ENCODE data around the gene SDK1. TPM values are rescaled to one million over a fixed set of nuclear protein-coding genes. Genes with fewer than 3 reads are reported as not detected.

SDK1 gene
- total RNA-seq, 4 donors from 2014 or later = 1.2 to 1.8 (median 1.5) TPM

GRCh38 chr7:3892686-3893085, 591.6 kb downstream of the SDK1 start:
- Histone ChIP-seq H3K27me3 (no peaks in the 10 kb centered on the region), H3K4me3 (no peak overlapping the region), H3K4me1 (peaks cover 12 to 17% of the 10 kb centered on the region in 2 donors), H3K36me3 (no peaks in the 10 kb centered on the region), H3K27ac (no peak overlapping the region), H3K9me3 (no peaks in the 10 kb centered on the region)
- in situ Hi-C loops (cut with MboI; ENCODE audit: low sequenced_read_pairs in 4 of 4) = no loop called here
- ATAC-seq = no peak
- no peak for DNase-seq
- no peak for TF ChIP-seq POLR2A (IDR thresholded peaks at IDR 0.05)
- intact Hi-C loops (cut with DNase I; ENCODE audit: low total_unique reads) = loop anchor here (10.0 kb wide), 1 partner anchor 1028 kb away; no protein-coding TSS in a partner anchor

GRCh38 chr7:3893151-3893788, 592.2 kb downstream of the SDK1 start:
- no peak overlapping the region for H3K4me3 ChIP-seq
- no peaks in the 10 kb centered on the region for H3K36me3 ChIP-seq
- no peak for DNase-seq
- no peaks in the 10 kb centered on the region for H3K27me3 ChIP-seq
- intact Hi-C loops (cut with DNase I; ENCODE audit: low total_unique reads) (loop anchor here (10.0 kb wide), 1 partner anchor 1028 kb away; no protein-coding TSS in a partner anchor), in situ Hi-C loops (cut with MboI; ENCODE audit: low sequenced_read_pairs in 4 of 4) (no loop called here)
- H3K9me3 ChIP-seq = no peaks in the 10 kb centered on the region
- TF ChIP-seq CTCF (IDR thresholded peaks at IDR 0.05 in 4 of 5, conservative IDR thresholded peaks at IDR 0.05 in 1 of 5) = no peak
- TF ChIP-seq POLR2A (IDR thresholded peaks at IDR 0.05) = no peak
- H3K27ac ChIP-seq = no peak overlapping the region
- peaks cover 16 to 23% of the 10 kb centered on the region in 2 donors for H3K4me1 ChIP-seq
- no peak for ATAC-seq

GRCh38 chr7:3893789-3894153, 592.7 kb downstream of the SDK1 start:
- H3K4me1 ChIP-seq = peaks cover 21 to 28% of the 10 kb centered on the region in 2 donors
- no peak for DNase-seq
- no peak overlapping the region for H3K27ac ChIP-seq
- intact Hi-C loops (cut with DNase I; ENCODE audit: low total_unique reads) = loop anchor here (10.0 kb wide), 1 partner anchor 1029 kb away; no protein-coding TSS in a partner anchor
- no peak for ATAC-seq
- no peaks in the 10 kb centered on the region for H3K36me3 ChIP-seq
- H3K4me3 ChIP-seq = no peak overlapping the region
- in situ Hi-C loops (cut with MboI; ENCODE audit: low sequenced_read_pairs in 4 of 4) = no loop called here
- no peaks in the 10 kb centered on the region for H3K27me3 ChIP-seq
- no peaks in the 10 kb centered on the region for H3K9me3 ChIP-seq
- no peak for TF ChIP-seq CTCF (IDR thresholded peaks at IDR 0.05 in 4 of 5, conservative IDR thresholded peaks at IDR 0.05 in 1 of 5)
- no peak for TF ChIP-seq POLR2A (IDR thresholded peaks at IDR 0.05)

- intact Hi-C loops (cut with DNase I; ENCODE audit: low total_unique reads) = loop anchor here (2.0 to 10.0 kb wide), 2 partner anchors 595 to 1031 kb away; partner anchors contain the start of gene SDK1
- ATAC-seq (no peak), DNase-seq (no peak)
- H3K4me1 ChIP-seq = peaks cover 29 to 39% of the 10 kb centered on the region in 2 donors
- H3K36me3 ChIP-seq = no peaks in the 10 kb centered on the region
- in situ Hi-C loops (cut with MboI; ENCODE audit: low sequenced_read_pairs in 4 of 4) = no loop called here
- H3K27ac ChIP-seq = no peak overlapping the region
- TF ChIP-seq CTCF (IDR thresholded peaks at IDR 0.05 in 4 of 5, conservative IDR thresholded peaks at IDR 0.05 in 1 of 5) (no peak), POLR2A (IDR thresholded peaks at IDR 0.05) (no peak)
- H3K9me3 ChIP-seq = no peaks in the 10 kb centered on the region
- H3K27me3 ChIP-seq = no peaks in the 10 kb centered on the region
- no peak overlapping the region for H3K4me3 ChIP-seq
These were observed 594.5 kb downstream of the SDK1 start for GRCh38 chr7:3895341-3896116.

- DNase-seq (no peak), ATAC-seq (no peak)
- H3K4me3 ChIP-seq = no peak overlapping the region
- peaks cover 29 to 39% of the 10 kb centered on the region in 2 donors for H3K4me1 ChIP-seq
- H3K9me3 ChIP-seq = no peaks in the 10 kb centered on the region
- no peaks in the 10 kb centered on the region for H3K36me3 ChIP-seq
- H3K27ac ChIP-seq = no peak overlapping the region
- no peak for TF ChIP-seq POLR2A (IDR thresholded peaks at IDR 0.05)
- TF ChIP-seq CTCF (IDR thresholded peaks at IDR 0.05 in 4 of 5, conservative IDR thresholded peaks at IDR 0.05 in 1 of 5) = no peak
- intact Hi-C loops (cut with DNase I; ENCODE audit: low total_unique reads) (loop anchor here (2.0 to 10.0 kb wide), 2 partner anchors 595 to 1031 kb away; partner anchors contain the start of gene SDK1), in situ Hi-C loops (cut with MboI; ENCODE audit: low sequenced_read_pairs in 4 of 4) (no loop called here)
- H3K27me3 ChIP-seq = no peaks in the 10 kb centered on the region
These were observed 595.2 kb downstream of the SDK1 start for GRCh38 chr7:3896169-3896765.
